Measurements from ENCODE around the gene LHX3. TPM values are rescaled to one million over a fixed set of nuclear protein-coding genes. Genes with fewer than 3 reads are reported as not detected.
"Not testable (repeated sequence)": the region's sequence is repeated elsewhere in the genome, so short reads cannot be mapped to it uniquely, and the experiment has no call there.

The LHX3 gene
- total RNA-seq, 1 experiment from 2014 or later = not detected

DNA sequence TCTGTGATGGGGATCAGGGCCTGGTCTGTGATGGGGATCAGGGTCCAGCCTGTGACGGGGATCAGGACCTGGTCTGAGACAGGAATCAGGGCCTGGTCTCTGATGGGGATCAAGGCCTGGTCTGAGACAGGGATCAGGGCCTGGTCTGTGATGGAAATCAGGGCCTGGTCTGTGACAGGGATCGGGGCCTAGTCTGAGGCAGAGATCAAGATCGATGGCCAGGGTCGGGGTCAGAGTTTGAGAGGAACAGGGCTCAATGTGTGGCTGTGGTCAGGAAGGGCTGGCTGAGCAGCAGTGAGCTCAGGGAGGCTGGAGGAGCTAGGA is 52.4 kb downstream of the LHX3 start:
- no peaks in the 10 kb centered on the region for H3K9me2 ChIP-seq (replicated peaks; ENCODE audit: insufficient read depth, low read length)
- no peak overlapping the region for H3K27ac ChIP-seq (ENCODE audit: low read length)
- H3K4me1 ChIP-seq (ENCODE audit: low read length) = peaks cover 6% of the 10 kb centered on the region
- no peak overlapping the region for H3K4me3 ChIP-seq (ENCODE audit: low read length)
- H3K36me3 ChIP-seq (ENCODE audit: insufficient read depth, low read length) = no peaks in the 10 kb centered on the region
- no peaks in the 10 kb centered on the region for H3K79me2 ChIP-seq (ENCODE audit: low read length)
- no peaks in the 10 kb centered on the region for H3K27me3 ChIP-seq (ENCODE audit: low read length)
- no peaks in the 10 kb centered on the region for H3K9me3 ChIP-seq (ENCODE audit: low read length)
- no peak for DNase-seq
- H2AFZ ChIP-seq (ENCODE audit: low read length) = no peak overlapping the region
- no peak overlapping the region for H3K4me2 ChIP-seq (ENCODE audit: low read depth, low read length, poor library complexity, severe bottlenecking)
- no peaks in the 10 kb centered on the region for H4K20me1 ChIP-seq (ENCODE audit: insufficient read depth, low read depth, low read length)
- no peak overlapping the region for H3K9ac ChIP-seq (ENCODE audit: low read length)

DNA sequence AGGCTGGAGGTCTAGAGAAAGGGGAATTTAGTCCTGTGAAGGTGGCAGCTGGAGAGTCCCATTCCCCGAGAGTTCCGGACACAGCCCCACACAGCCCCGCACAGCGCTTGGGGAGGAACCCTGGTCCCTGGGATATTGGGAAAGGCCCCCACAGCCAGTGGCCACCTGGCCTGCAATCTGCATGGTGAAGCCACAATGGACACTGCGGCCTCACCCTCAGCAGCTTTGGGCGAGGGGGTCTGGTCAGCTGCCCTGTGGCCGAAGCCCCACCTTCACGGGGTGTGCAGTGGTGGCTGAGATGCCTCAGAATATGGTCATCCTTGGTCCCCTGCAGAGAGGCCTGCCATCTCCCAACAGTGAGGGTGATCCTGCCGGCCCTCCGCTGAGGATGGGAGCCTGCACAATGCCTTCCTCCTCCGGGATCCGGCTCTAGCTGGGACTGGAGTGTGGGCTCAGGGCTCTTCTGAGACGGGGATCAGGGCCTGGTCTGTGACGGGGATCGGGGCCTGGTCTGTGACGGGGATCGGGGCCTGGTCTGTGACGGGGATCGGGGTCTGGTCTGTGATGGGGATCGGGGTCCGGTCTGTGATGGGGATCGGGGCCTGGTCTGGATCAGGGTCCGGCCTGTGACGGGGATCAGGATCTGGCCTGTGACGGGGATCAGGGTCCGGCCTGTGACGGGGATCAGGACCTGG is 52.9 kb downstream of the LHX3 start:
- no peak overlapping the region for H3K4me2 ChIP-seq (ENCODE audit: low read depth, low read length, poor library complexity, severe bottlenecking)
- H4K20me1 ChIP-seq (ENCODE audit: insufficient read depth, low read depth, low read length) = no peaks in the 10 kb centered on the region
- peaks cover 6% of the 10 kb centered on the region for H3K4me1 ChIP-seq (ENCODE audit: low read length)
- no peak overlapping the region for H3K9ac ChIP-seq (ENCODE audit: low read length)
- no peak overlapping the region for H2AFZ ChIP-seq (ENCODE audit: low read length)
- no peaks in the 10 kb centered on the region for H3K27me3 ChIP-seq (ENCODE audit: low read length)
- H3K27ac ChIP-seq (ENCODE audit: low read length) = no peak overlapping the region
- H3K36me3 ChIP-seq (ENCODE audit: insufficient read depth, low read length) = no peaks in the 10 kb centered on the region
- H3K9me2 ChIP-seq (replicated peaks; ENCODE audit: insufficient read depth, low read length) = no peaks in the 10 kb centered on the region
- no peaks in the 10 kb centered on the region for H3K9me3 ChIP-seq (ENCODE audit: low read length)
- no peaks in the 10 kb centered on the region for H3K79me2 ChIP-seq (ENCODE audit: low read length)
- DNase-seq = no peak
- no peak overlapping the region for H3K4me3 ChIP-seq (ENCODE audit: low read length)

DNA sequence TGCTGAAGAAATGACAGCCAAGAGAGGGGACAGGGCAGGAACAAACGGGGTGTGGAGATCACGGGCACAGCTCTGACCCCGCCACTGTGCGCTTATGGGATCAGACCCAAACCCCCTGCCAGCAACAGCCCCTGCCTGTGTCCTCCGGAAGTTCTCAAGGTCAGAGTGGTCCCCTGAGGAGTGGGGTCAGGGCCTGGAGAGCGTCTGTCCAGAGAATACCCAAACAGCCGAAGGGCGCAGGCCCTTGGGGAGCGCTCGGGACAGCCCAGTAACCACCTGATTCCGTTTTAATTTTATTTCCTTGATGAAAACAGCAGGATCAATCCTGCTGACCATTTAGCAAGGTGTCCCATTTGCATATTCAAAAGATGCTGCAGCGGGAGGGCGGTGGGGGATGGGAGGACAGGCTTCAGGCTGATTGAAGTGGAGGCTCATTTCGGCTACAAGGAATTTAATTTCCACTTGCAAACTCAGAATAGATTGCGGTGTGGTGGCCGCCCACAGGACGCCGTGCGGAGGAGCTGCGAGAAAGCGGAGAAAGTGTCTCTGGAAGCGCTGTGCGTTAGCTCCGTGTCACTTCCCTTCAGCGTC is 53.6 kb downstream of the LHX3 start:
- no peak overlapping the region for H2AFZ ChIP-seq (ENCODE audit: low read length)
- H3K27me3 ChIP-seq (ENCODE audit: low read length) = no peaks in the 10 kb centered on the region
- H4K20me1 ChIP-seq (ENCODE audit: insufficient read depth, low read depth, low read length) = no peaks in the 10 kb centered on the region
- H3K27ac ChIP-seq (ENCODE audit: low read length) = no peak overlapping the region
- H3K79me2 ChIP-seq (ENCODE audit: low read length) = no peaks in the 10 kb centered on the region
- no peak for DNase-seq
- H3K4me1 ChIP-seq (ENCODE audit: low read length) = peaks cover 6% of the 10 kb centered on the region
- H3K36me3 ChIP-seq (ENCODE audit: insufficient read depth, low read length) = no peaks in the 10 kb centered on the region
- H3K9me2 ChIP-seq (replicated peaks; ENCODE audit: insufficient read depth, low read length) = no peaks in the 10 kb centered on the region
- no peak overlapping the region for H3K9ac ChIP-seq (ENCODE audit: low read length)
- H3K4me2 ChIP-seq (ENCODE audit: low read depth, low read length, poor library complexity, severe bottlenecking) = no peak overlapping the region
- H3K4me3 ChIP-seq (ENCODE audit: low read length) = no peak overlapping the region
- H3K9me3 ChIP-seq (ENCODE audit: low read length) = no peaks in the 10 kb centered on the region

DNA sequence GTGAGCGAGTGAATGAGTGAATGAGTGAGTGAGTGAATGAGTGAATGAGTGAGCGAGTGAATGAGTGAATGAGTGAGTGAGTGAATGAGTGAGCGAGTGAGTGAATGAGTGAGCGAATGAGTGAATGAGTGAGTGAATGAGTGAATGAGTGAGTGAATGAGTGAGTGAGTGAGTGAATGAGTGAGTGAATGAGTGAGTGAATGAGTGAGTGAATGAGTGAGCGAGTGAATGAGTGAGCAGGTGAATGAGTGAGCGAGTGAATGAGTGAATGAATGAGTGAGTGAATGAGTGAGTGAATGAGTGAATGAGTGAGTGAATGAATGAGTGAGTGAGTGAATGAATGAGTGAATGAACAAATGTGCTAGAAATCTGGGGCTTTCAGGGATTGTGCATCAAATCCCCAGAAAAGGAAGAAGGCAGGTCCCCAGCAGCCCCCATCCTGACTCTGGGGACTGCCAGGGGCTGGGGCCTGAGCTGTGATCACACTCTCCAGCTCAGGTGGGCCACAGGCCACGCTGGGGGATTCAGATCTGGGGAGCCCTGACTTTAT is 54.2 kb downstream of the LHX3 start:
- not testable (repeated sequence) for H3K4me3 ChIP-seq (ENCODE audit: low read length); H3K9me2 ChIP-seq (replicated peaks; ENCODE audit: insufficient read depth, low read length); H3K36me3 ChIP-seq (ENCODE audit: insufficient read depth, low read length); H3K27ac ChIP-seq (ENCODE audit: low read length); H3K9me3 ChIP-seq (ENCODE audit: low read length); H3K4me2 ChIP-seq (ENCODE audit: low read depth, low read length, poor library complexity, severe bottlenecking); H4K20me1 ChIP-seq (ENCODE audit: insufficient read depth, low read depth, low read length); H3K4me1 ChIP-seq (ENCODE audit: low read length); H3K79me2 ChIP-seq (ENCODE audit: low read length); H3K27me3 ChIP-seq (ENCODE audit: low read length); DNase-seq; H3K9ac ChIP-seq (ENCODE audit: low read length); H2AFZ ChIP-seq (ENCODE audit: low read length)

DNA sequence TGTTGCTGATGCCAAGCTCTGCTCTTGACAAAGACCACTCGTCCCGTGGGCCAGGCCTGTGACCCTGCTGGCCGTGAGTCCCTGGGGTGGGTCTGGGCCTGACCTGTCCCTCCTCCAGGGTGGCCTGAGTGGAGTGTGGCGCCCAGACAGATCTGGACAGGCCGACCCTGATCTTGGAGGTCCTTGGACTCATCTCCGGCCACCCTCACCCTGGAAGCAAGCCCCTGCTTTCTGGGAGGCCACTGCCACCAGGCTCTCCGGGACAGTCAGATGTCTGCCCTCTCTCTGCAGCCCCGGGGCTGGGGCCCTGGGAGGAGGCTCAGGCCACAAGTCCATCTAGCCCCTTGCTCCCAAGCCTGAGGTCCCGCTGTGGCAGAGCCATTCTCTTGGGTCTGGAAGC is 55.1 kb downstream of the LHX3 start:
- DNase-seq = no peak
- Histone ChIP-seq H3K4me3 (ENCODE audit: low read length) (no peak overlapping the region), H3K9me3 (ENCODE audit: low read length) (no peaks in the 10 kb centered on the region)

DNA sequence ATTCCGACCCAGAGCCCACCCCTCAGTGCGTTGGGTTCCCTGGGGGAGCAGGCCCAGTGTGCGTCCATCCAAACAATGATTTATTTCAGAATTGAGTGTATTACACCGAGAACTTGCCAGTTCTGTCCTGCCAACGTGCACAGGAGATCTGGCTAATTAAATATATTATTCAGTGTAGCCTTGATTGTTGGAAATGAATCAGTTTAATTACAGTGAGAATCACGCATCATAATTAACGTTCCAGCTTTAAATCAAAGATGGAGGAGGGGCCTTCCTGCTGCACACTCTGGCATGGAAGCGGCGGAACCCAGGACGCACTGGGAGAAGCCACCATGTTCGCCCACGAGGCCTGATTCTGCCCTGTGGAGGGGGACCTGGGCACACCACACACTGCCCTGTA is 55.6 kb downstream of the LHX3 start:
- Histone ChIP-seq H3K9me3 (ENCODE audit: low read length) (no peaks in the 10 kb centered on the region), H4K20me1 (ENCODE audit: insufficient read depth, low read depth, low read length) (peaks cover 3% of the 10 kb centered on the region; the same call in 1 of the 2 replicates), H3K9me2 (replicated peaks; ENCODE audit: insufficient read depth, low read length) (no peaks in the 10 kb centered on the region), H3K27ac (ENCODE audit: low read length) (no peak overlapping the region), H3K36me3 (ENCODE audit: insufficient read depth, low read length) (no peaks in the 10 kb centered on the region), H2AFZ (ENCODE audit: low read length) (no peak overlapping the region), H3K4me2 (ENCODE audit: low read depth, low read length, poor library complexity, severe bottlenecking) (no peak overlapping the region), H3K4me3 (ENCODE audit: low read length) (no peak overlapping the region), H3K9ac (ENCODE audit: low read length) (no peak overlapping the region), H3K79me2 (ENCODE audit: low read length) (no peaks in the 10 kb centered on the region), H3K4me1 (ENCODE audit: low read length) (peaks cover 6% of the 10 kb centered on the region), H3K27me3 (ENCODE audit: low read length) (no peaks in the 10 kb centered on the region)
- no peak for DNase-seq

More for the DNA sequence above, 55.1 kb downstream of the LHX3 start:
- Histone ChIP-seq H2AFZ (ENCODE audit: low read length) (no peak overlapping the region), H3K4me2 (ENCODE audit: low read depth, low read length, poor library complexity, severe bottlenecking) (no peak overlapping the region), H3K4me1 (ENCODE audit: low read length) (peaks cover 6% of the 10 kb centered on the region), H3K36me3 (ENCODE audit: insufficient read depth, low read length) (no peaks in the 10 kb centered on the region), H4K20me1 (ENCODE audit: insufficient read depth, low read depth, low read length) (peaks cover 3% of the 10 kb centered on the region; the same call in 1 of the 2 replicates), H3K9me2 (replicated peaks; ENCODE audit: insufficient read depth, low read length) (no peaks in the 10 kb centered on the region), H3K79me2 (ENCODE audit: low read length) (no peaks in the 10 kb centered on the region), H3K27me3 (ENCODE audit: low read length) (no peaks in the 10 kb centered on the region), H3K27ac (ENCODE audit: low read length) (no peak overlapping the region), H3K9ac (ENCODE audit: low read length) (no peak overlapping the region)

DNA sequence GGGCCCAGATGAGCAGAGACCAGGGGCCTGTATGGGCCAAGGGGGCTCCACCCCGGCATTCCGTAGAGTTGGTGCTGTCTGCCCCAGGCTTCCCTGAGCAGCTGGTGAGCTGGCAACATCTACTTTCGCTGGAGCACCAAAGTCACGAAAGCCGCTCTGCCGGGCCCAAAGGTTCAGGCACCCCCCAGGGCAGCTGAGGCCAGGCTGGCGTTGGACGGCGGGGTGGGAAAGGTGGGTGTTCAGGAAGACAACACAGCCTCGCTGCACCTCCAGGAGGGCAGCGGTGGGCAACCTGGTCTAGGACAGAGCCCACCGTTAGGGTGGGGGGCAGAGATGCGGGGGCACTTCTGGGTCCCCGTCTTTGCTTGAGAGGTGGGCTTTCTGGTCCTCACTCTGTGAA is 56.2 kb downstream of the LHX3 start:
- Histone ChIP-seq H2AFZ (ENCODE audit: low read length) (no peak overlapping the region), H3K4me1 (ENCODE audit: low read length) (peaks cover 6% of the 10 kb centered on the region), H3K9ac (ENCODE audit: low read length) (no peak overlapping the region), H3K9me2 (replicated peaks; ENCODE audit: insufficient read depth, low read length) (no peaks in the 10 kb centered on the region), H3K27me3 (ENCODE audit: low read length) (no peaks in the 10 kb centered on the region), H3K79me2 (ENCODE audit: low read length) (no peaks in the 10 kb centered on the region), H3K27ac (ENCODE audit: low read length) (no peak overlapping the region), H3K4me3 (ENCODE audit: low read length) (no peak overlapping the region), H3K9me3 (ENCODE audit: low read length) (no peaks in the 10 kb centered on the region), H3K4me2 (ENCODE audit: low read depth, low read length, poor library complexity, severe bottlenecking) (no peak overlapping the region), H4K20me1 (ENCODE audit: insufficient read depth, low read depth, low read length) (peaks cover 3% of the 10 kb centered on the region; the same call in 1 of the 2 replicates), H3K36me3 (ENCODE audit: insufficient read depth, low read length) (no peaks in the 10 kb centered on the region)
- DNase-seq = no peak

DNA sequence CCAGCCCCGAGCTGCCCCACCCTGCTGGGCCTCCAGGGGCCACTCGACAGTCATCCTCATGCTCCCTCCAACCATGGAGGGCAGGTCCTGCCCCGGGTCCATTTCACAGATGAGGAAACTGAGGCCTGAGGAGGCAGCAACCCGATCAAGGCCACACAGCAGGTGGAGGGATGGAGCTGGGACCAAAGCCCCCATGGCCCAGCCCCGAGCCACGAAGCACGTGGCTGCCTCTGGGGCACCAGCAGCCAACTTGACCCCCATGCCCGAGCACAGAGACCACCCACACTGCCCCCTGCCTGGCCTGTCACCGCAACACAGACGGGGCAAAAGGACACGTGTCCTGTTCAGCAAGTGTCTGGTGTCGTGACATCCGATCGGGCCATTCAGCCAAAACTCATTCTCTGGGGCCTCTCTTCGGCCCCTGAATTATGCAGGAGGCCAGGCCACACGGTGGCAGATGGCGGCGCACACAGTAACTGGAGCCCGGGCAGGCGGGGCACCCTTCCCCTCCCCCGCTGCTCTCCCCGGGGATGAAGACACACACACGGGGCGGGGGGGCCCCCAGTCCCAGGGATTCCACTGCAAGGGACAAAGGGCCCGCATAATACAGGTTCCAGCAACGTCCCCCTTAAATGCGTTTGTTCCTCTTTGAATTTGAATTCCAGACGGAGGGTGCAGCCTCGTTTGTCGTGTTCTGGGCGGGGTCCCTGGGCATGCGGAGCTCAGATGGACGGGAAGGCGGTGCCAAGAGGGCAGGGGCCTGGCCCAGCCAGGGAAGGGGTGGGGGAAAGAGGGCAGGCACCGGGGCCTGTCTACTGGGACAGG is 56.8 kb downstream of the LHX3 start:
- Histone ChIP-seq H3K9me3 (ENCODE audit: low read length) (no peaks in the 10 kb centered on the region), H3K4me3 (ENCODE audit: low read length) (no peak overlapping the region), H3K79me2 (ENCODE audit: low read length) (no peaks in the 10 kb centered on the region), H4K20me1 (ENCODE audit: insufficient read depth, low read depth, low read length) (peaks cover 3% of the 10 kb centered on the region; the same call in 1 of the 2 replicates), H3K36me3 (ENCODE audit: insufficient read depth, low read length) (no peaks in the 10 kb centered on the region), H2AFZ (ENCODE audit: low read length) (no peak overlapping the region), H3K27me3 (ENCODE audit: low read length) (no peaks in the 10 kb centered on the region), H3K9me2 (replicated peaks; ENCODE audit: insufficient read depth, low read length) (no peaks in the 10 kb centered on the region), H3K27ac (ENCODE audit: low read length) (no peak overlapping the region), H3K4me2 (ENCODE audit: low read depth, low read length, poor library complexity, severe bottlenecking) (no peak overlapping the region), H3K4me1 (ENCODE audit: low read length) (peaks cover 6% of the 10 kb centered on the region), H3K9ac (ENCODE audit: low read length) (no peak overlapping the region)
- DNase-seq = no peak
